GM19193 (cell line): ENCODE data around the gene MRM2.

Experiments used
- POLR2A ChIP-seq: IDR thresholded peaks from 4 replicates; pipeline ENCODE4 v1.6.1; 2011; ENCODE audit not compliant: insufficient read depth, insufficient read length; ENCODE audit errors: extremely low read depth

Gene MRM2

GRCh38 chr7:2198206-2198605 is 43.8 kb downstream of the MRM2 start:
- no peak for TF ChIP-seq POLR2A

- TF ChIP-seq POLR2A = no peak
These were observed 44.4 kb downstream of the MRM2 start for GRCh38 chr7:2197436-2198155.

- TF ChIP-seq POLR2A = no peak
These were observed 45.3 kb downstream of the MRM2 start for GRCh38 chr7:2196381-2197378.

GRCh38 chr7:2195400-2196246 is 46.4 kb downstream of the MRM2 start:
- no peak for TF ChIP-seq POLR2A

GRCh38 chr7:2193575-2194305 is 48.3 kb downstream of the MRM2 start:
- no peak for TF ChIP-seq POLR2A

DNA sequence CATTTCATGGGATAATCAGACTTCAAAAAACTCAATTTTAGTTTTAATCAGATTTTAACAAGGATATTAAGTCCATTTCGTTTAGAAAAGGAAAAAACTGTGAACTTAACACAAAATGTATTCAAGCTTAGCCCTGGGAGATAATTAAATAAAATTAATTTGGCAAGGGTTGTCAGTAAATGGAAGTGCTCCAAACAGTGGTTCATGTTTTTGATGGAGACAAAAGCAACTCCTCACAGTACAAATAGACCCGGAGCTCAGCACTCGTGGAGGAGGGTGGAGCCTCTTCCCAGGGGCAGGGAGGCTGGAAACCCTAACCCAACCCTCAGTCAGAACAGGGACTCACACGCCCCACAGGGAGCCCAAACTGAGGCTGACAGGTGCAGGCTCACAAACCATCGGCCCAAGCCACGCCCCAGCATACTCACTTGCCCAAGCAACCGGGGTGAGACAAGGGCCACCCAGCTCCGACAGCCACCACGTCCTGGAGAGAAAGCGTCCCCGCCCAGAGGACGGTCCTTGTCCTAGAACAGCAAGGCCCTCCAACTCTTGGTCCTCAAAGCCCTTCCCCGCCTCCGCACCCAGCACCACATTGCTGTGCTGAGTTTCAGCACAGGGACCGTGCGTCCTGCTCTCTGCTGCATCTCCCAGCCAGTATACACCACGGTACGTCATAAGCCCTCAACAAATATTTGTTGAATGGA is 49.0 kb downstream of the MRM2 start:
- TF ChIP-seq POLR2A = no peak

DNA sequence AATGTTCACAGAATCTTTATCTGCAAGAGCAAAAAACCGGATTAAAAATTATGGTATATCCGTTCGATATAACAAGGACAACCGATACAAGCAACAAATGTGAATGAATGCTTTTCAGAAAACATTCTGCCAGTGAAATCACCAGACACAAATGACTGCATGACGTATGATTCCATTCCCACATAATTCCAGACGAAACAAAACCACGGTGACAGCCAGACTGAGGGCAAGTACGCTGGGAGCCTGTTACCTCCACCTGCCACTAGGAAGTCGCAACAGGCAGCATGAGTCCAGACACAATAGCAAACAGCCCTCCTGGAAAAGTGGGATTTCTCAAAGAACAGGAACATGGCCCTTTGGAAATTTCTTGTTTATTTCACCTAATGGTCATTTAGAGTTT is 51.0 kb downstream of the MRM2 start:
- no peak for TF ChIP-seq POLR2A

DNA sequence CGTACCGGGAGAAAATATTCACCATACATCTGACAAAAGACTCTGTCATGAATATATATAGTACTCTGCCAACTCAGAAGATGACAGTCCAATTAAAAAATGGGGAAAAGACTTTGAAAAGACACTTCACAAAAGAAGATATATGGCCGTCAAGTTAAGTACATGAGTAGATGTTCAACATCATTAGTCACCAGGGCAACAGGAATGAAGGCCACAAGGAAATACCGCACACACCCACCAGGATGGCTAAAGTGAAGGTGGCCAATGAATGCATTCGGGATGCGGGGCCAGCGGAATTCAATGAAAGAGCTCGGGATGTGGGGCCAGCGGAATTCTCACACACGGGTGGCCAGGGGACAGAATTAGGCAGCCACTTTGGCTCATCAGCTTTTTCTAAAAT is 51.5 kb downstream of the MRM2 start:
- TF ChIP-seq POLR2A = no peak

DNA sequence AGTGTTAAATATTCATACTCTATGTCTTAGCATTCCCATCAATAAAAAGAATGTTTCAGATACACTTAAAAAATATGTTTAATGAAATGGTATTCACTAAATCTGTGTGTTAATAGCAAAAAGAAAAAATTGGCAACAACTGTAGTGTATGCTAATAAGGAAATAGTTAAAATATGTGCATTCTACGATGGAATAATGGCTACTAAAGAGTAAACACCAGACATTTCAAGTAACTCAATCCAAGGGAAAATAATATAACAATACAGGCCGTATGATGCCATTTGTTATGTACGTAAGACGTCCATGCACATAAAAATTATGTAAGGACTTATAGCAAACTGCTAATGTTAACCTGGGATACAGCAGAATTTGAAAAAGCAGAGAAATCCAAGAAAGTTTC is 55.8 kb downstream of the MRM2 start:
- no peak for TF ChIP-seq POLR2A

GRCh38 chr7:2185715-2186114 is 56.3 kb downstream of the MRM2 start:
- no peak for TF ChIP-seq POLR2A
